HepG2 (cell line): ENCODE results near the gene AARS2. TPM values are rescaled to one million over a fixed set of nuclear protein-coding genes. Genes with fewer than 3 reads are reported as not detected.

ENCODE experiments used
- CHD2 ChIP-seq: IDR thresholded peaks from 2 replicates; pipeline ENCODE4 v1.6.1; 2011; ENCODE audit warnings: low read depth, low read length, improper control_type of control experiment
- ELK4 ChIP-seq: sonication (generic); formaldehyde crosslinking; IDR thresholded peaks from 2 replicates; pipeline ENCODE4 v1.9.0; 2021; ENCODE audit warnings: missing genetic modification reagents, borderline replicate concordance
- GZF1 ChIP-seq: sonication (generic); formaldehyde crosslinking; IDR thresholded peaks from 2 replicates; pipeline ENCODE4 v1.5.1; 2020; ENCODE audit warnings: mild to moderate bottlenecking, missing genetic modification reagents
- HINFP ChIP-seq: sonication (generic); formaldehyde crosslinking; IDR thresholded peaks from 2 replicates; pipeline ENCODE4 v1.4.0; 2020; ENCODE audit warnings: low read depth, mild to moderate bottlenecking, missing genetic modification reagents
- HMG20A ChIP-seq: IDR thresholded peaks from 2 replicates; pipeline ENCODE4 v1.6.1; 2016; ENCODE audit warnings: borderline replicate concordance
- KAT8 ChIP-seq: IDR thresholded peaks from 2 replicates; pipeline ENCODE4 v1.6.1; 2016; ENCODE audit warnings: missing genetic modification reagents, missing compliant biosample characterization
- MBD4 ChIP-seq: IDR thresholded peaks from 2 replicates; pipeline ENCODE4 v1.6.1; 2012; ENCODE audit warnings: low read length, inconsistent platforms, borderline replicate concordance
- MTF1 ChIP-seq: sonication (generic); formaldehyde crosslinking; IDR thresholded peaks from 2 replicates; pipeline ENCODE4 v1.5.0; 2020; ENCODE audit warnings: missing genetic modification reagents
- PLRG1 ChIP-seq: fragments of 450-650 bp; conservative IDR thresholded peaks from 2 replicates; pipeline ENCODE4 v1.6.1; 2016
- PLSCR1 ChIP-seq: sonication (generic); formaldehyde crosslinking; IDR thresholded peaks from 2 replicates; pipeline ENCODE4 v1.5.0; 2020; ENCODE audit warnings: missing genetic modification reagents, mild to moderate bottlenecking, borderline replicate concordance
- PPARG ChIP-seq: conservative IDR thresholded peaks from 2 replicates; pipeline ENCODE4 v1.6.1; 2016; ENCODE audit warnings: missing biosample characterization, missing genetic modification reagents
- RAD51 ChIP-seq: fragments of 450-650 bp; IDR thresholded peaks from 2 replicates; pipeline ENCODE4 v1.6.1; 2016; ENCODE audit warnings: borderline replicate concordance
- RBAK ChIP-seq: sonication (generic); formaldehyde crosslinking; IDR thresholded peaks from 2 replicates; pipeline ENCODE4 v1.5.1; 2020; ENCODE audit warnings: mild to moderate bottlenecking, missing genetic modification reagents
- RNF2 ChIP-seq: fragments of 450-650 bp; conservative IDR thresholded peaks from 2 replicates; pipeline ENCODE4 v1.6.1; 2016; ENCODE audit warnings: low read depth
- SP4 ChIP-seq: sonication (generic); formaldehyde crosslinking; IDR thresholded peaks from 2 replicates; pipeline ENCODE4 v1.8.1; 2023; ENCODE audit warnings: mild to moderate bottlenecking, missing genetic modification reagents
- THAP9 ChIP-seq: sonication (generic); formaldehyde crosslinking; IDR thresholded peaks from 2 replicates; pipeline ENCODE4; 2020; ENCODE audit warnings: missing genetic modification reagents, mild to moderate bottlenecking, borderline replicate concordance
- XBP1 ChIP-seq: sonication (generic); formaldehyde crosslinking; IDR thresholded peaks from 2 replicates; pipeline ENCODE4 v1.5.0; 2020; ENCODE audit warnings: missing genetic modification reagents
- ZNF468 ChIP-seq: sonication (generic); formaldehyde crosslinking; IDR thresholded peaks from 2 replicates; pipeline ENCODE4 v1.8.0; 2022; ENCODE audit warnings: mild to moderate bottlenecking, moderate library complexity, missing genetic modification reagents
- ZNF484 ChIP-seq: sonication (generic); formaldehyde crosslinking; IDR thresholded peaks from 2 replicates; pipeline ENCODE4 v1.5.1; 2020; ENCODE audit warnings: mild to moderate bottlenecking, low read depth, missing genetic modification reagents, borderline replicate concordance
- ZNF589 ChIP-seq: sonication (generic); formaldehyde crosslinking; conservative IDR thresholded peaks from 2 replicates; pipeline ENCODE4 v1.8.0; 2022; ENCODE audit warnings: mild to moderate bottlenecking, moderate library complexity, missing genetic modification reagents
- ZNF607 ChIP-seq: sonication (generic); formaldehyde crosslinking; IDR thresholded peaks from 2 replicates; pipeline ENCODE4 v1.5.1; 2020; ENCODE audit warnings: missing genetic modification reagents, mild to moderate bottlenecking, borderline replicate concordance
- ZNF619 ChIP-seq: sonication (generic); formaldehyde crosslinking; IDR thresholded peaks from 2 replicates; pipeline ENCODE4 v1.4.0; 2020; ENCODE audit warnings: mild to moderate bottlenecking, missing genetic modification reagents
- ZNF713 ChIP-seq: sonication (generic); formaldehyde crosslinking; IDR thresholded peaks from 2 replicates; pipeline ENCODE4 v1.4.0; 2020; ENCODE audit warnings: mild to moderate bottlenecking, missing genetic modification reagents
- ZNF792 ChIP-seq: IDR thresholded peaks from 2 replicates; pipeline ENCODE4 v1.6.1; 2016
- polyA plus RNA-seq, 8 experiments: library from polyadenylated mRNA; depleted of rRNA in 3 of 8; stranded (reverse) in 7 of 8; unstranded in 1 of 8; fragments of >200 nt; fragmentation: Illumina TruSeq in 4 of 8; extraction: Trizol in 4 of 8; gene quantifications; 2 replicates each; pipeline versions ENCODE4 v1.2.1 to v1.2.3, GENCODE V29; 2011 to 2016; ENCODE audit warnings: low read depth in 4 of 8, missing spikeins in 1 of 8, mixed read lengths in 1 of 8; ENCODE audit not compliant: insufficient read depth in 1 of 8
- total RNA-seq, 5 experiments: library from RNA; depleted of rRNA; stranded (reverse); fragments of >200 nt; fragmentation: Illumina TruSeq; extraction: Trizol; gene quantifications; 2 replicates each; pipeline ENCODE4 v1.2.3, GENCODE V29; 2016; ENCODE audit warnings: low read depth in 1 of 5

Gene AARS2
- total and polyA plus RNA-seq, 2 of the 13 experiments (the other 11 are each of a cell fraction or from before 2014, with no cell fraction given): 7.5 to 24.1 TPM

GRCh38 chr6:44312901-44313788 lies at the start of gene AARS2 (continued):
- no peak for TF ChIP-seq PLSCR1 (CRISPR knock-in tag)
- peak; percentile 88; the same call in 1 of the 2 replicates for TF ChIP-seq MTF1 (CRISPR knock-in tag)
- TF ChIP-seq KAT8 (CRISPR knock-in tag): peak; percentile 98
- peak; percentile 81 for TF ChIP-seq RNF2
- TF ChIP-seq ZNF484 (CRISPR knock-in tag): no peak
- 0 out of 2 replicates have a peak, but pooled peaks have one; percentile 73 for TF ChIP-seq ZNF713 (CRISPR knock-in tag)
- peak; percentile 83 for TF ChIP-seq HMG20A (CRISPR knock-in tag)
- peak; percentile 94 for TF ChIP-seq HINFP (CRISPR knock-in tag)
- peak; percentile 98 for TF ChIP-seq ZNF619 (CRISPR knock-in tag)
- no peak for TF ChIP-seq MBD4
- peak; percentile 75 for TF ChIP-seq PPARG (CRISPR knock-in tag)
- TF ChIP-seq ZNF792 (CRISPR knock-in tag): peak; percentile 95; the same call in 1 of the 2 replicates
- TF ChIP-seq XBP1 (CRISPR knock-in tag): 0 out of 2 replicates have a peak, but pooled peaks have one; percentile 86
- peak; percentile 77; the same call in 1 of the 2 replicates for TF ChIP-seq RBAK (CRISPR knock-in tag)
- no peak for TF ChIP-seq RAD51
- no peak for TF ChIP-seq CHD2
- peak; percentile 94 for TF ChIP-seq ZNF607 (CRISPR knock-in tag)
- TF ChIP-seq SP4 (CRISPR knock-in tag): peak; percentile 84; the same call in 1 of the 2 replicates
- no peak for TF ChIP-seq PLRG1
- TF ChIP-seq ZNF468 (CRISPR knock-in tag): peak; percentile 85; the same call in 1 of the 2 replicates
- peak; percentile 88; the same call in 1 of the 2 replicates for TF ChIP-seq ZNF589 (CRISPR knock-in tag)
- TF ChIP-seq ELK4 (CRISPR knock-in tag): no peak
- TF ChIP-seq THAP9 (CRISPR knock-in tag): peak; percentile 95
- TF ChIP-seq GZF1 (CRISPR knock-in tag): peak; percentile 68; the same call in 1 of the 2 replicates
